HepG2 (cell line): ENCODE measurements around the gene PACS1. TPM values are rescaled to one million over a fixed set of nuclear protein-coding genes. Genes with fewer than 3 reads are reported as not detected.

Source experiments
- ATAC-seq: fragments of 200-7000 bp; cut with Tn5 transposase; 3 replicates; pipeline ENCODE4 v1.9.1; 2020; ENCODE audit warnings: mild to moderate bottlenecking, moderate library complexity
- BruUV-seq: library from RNA; stranded (reverse); fragments of 400-500 nt; replicated peaks from 2 replicates; lab custom pipeline; 2021; lab: Mats Ljungman, UMichigan
- CTCF ChIA-PET: fragments of 300-600 bp; formaldehyde crosslinking; extraction: SDS; loops from one replicate; lab custom pipeline; 2021; ENCODE audit warnings: low total read pairs, inconsistent platforms, low intra/inter-chr PET ratio; lab: Yijun Ruan, JAX
- POLR2A ChIA-PET: fragments of 350-600 bp; sonication (Branson Sonifier 250); formaldehyde crosslinking; loops from one replicate; lab custom pipeline; 2020; ENCODE audit warnings: antibody characterized with exemption, inconsistent platforms; lab: Yijun Ruan, JAX
- DNase-seq: peaks from one replicate; pipeline ENCODE4 v3.0.0-alpha.2; 2015; ENCODE audit warnings: low spot score
- FAIRE-seq: peaks from 3 replicates; lab custom pipeline; 2011; peaks lifted over from hg19 to GRCh38; lab: Jason Lieb, UNC
- H2AFZ ChIP-seq: one replicate; pipeline ENCODE4 v1.6.1; 2011; ENCODE audit warnings: low read length, inconsistent platforms
- H3K27ac ChIP-seq: fragments of 300-600 bp; 3 replicates; pipeline ENCODE4 v1.8.0; 2011; ENCODE audit warnings: mixed run types, mild to moderate bottlenecking, mixed read lengths, low read length, inconsistent platforms; ENCODE audit not compliant: insufficient read depth; ENCODE audit errors: extremely low read length
- H3K27me3 ChIP-seq, 2 experiments: fragments of 200-600 bp in 1 of 2; 2 replicates in 1 of 2; 3 replicates in 1 of 2; pipeline versions ENCODE4 v1.6.0 to v1.8.0; 2011; ENCODE audit warnings: low read length in 2 of 2, mild to moderate bottlenecking in 2 of 2, moderate library complexity in 2 of 2, inconsistent platforms in 1 of 2; ENCODE audit not compliant: insufficient read depth in 2 of 2, control insufficient read depth in 1 of 2
- H3K36me3 ChIP-seq, 2 experiments: fragments of 200-600 bp in 1 of 2; replicated peaks in 1 of 2; 2 replicates in 1 of 2; 3 replicates in 1 of 2; pipeline versions ENCODE4 v1.5.1 to v1.8.0; 2011; ENCODE audit warnings: low read length in 2 of 2, inconsistent platforms in 1 of 2; ENCODE audit not compliant: insufficient read depth in 2 of 2, control insufficient read depth in 1 of 2
- H3K4me1 ChIP-seq: 2 replicates; pipeline ENCODE4 v1.5.1; 2012; ENCODE audit warnings: low read length, inconsistent platforms; ENCODE audit not compliant: insufficient read depth
- H3K4me2 ChIP-seq: 2 replicates; pipeline ENCODE4 v1.6.0; 2011; ENCODE audit warnings: low read depth, low read length, inconsistent platforms
- H3K4me3 ChIP-seq, 3 experiments: fragments of 200-600 bp in 1 of 3; sonication (generic), shearing (Covaris generic) in 1 of 3; replicated peaks in 1 of 3; 2 replicates each; pipeline ENCODE4 v1.5.1; 2011 to 2016; ENCODE audit warnings: low read length in 3 of 3, inconsistent platforms in 2 of 3, low read depth in 2 of 3, mild to moderate bottlenecking in 2 of 3, control low read depth in 1 of 3, mixed read lengths in 1 of 3; ENCODE audit not compliant: insufficient read depth in 1 of 3
- H3K79me2 ChIP-seq: one replicate; pipeline ENCODE4 v1.6.1; 2011; ENCODE audit warnings: low read length, inconsistent platforms; ENCODE audit not compliant: insufficient read depth
- H3K9ac ChIP-seq: 2 replicates; pipeline ENCODE4 v1.6.0; 2011; ENCODE audit warnings: mild to moderate bottlenecking, low read depth, low read length, inconsistent platforms; ENCODE audit not compliant: insufficient read depth
- H3K9me3 ChIP-seq: 2 replicates; pipeline ENCODE4 v1.5.1; 2012; ENCODE audit warnings: mild to moderate bottlenecking, low read length
- H4K20me1 ChIP-seq: 2 replicates; pipeline ENCODE4 v1.6.0; 2011; ENCODE audit warnings: inconsistent platforms, mild to moderate bottlenecking, low read length, moderate library complexity; ENCODE audit not compliant: insufficient read depth
- ESRRA ChIP-seq: sonication (generic); formaldehyde crosslinking; IDR thresholded peaks from 2 replicates; pipeline ENCODE4 v1.5.1; 2020; ENCODE audit warnings: mild to moderate bottlenecking, low read depth, missing genetic modification reagents
- GLI4 ChIP-seq: sonication (generic); formaldehyde crosslinking; IDR thresholded peaks from 2 replicates; pipeline ENCODE4 v1.5.1; 2020; ENCODE audit warnings: missing genetic modification reagents, mild to moderate bottlenecking, moderate library complexity, borderline replicate concordance
- IRX3 ChIP-seq: sonication (generic); formaldehyde crosslinking; IDR thresholded peaks from 2 replicates; pipeline ENCODE4 v1.8.1; 2023; ENCODE audit warnings: mild to moderate bottlenecking, low read depth, missing genetic modification reagents, borderline replicate concordance
- KAT8 ChIP-seq: IDR thresholded peaks from 2 replicates; pipeline ENCODE4 v1.6.1; 2016; ENCODE audit warnings: missing genetic modification reagents, missing compliant biosample characterization
- KLF15 ChIP-seq: sonication (generic); formaldehyde crosslinking; IDR thresholded peaks from 2 replicates; pipeline ENCODE4 v1.8.1; 2023; ENCODE audit warnings: borderline replicate concordance, mild to moderate bottlenecking, inconsistent platforms, missing genetic modification reagents, mixed read lengths
- MATR3 ChIP-seq: sonication (generic); formaldehyde crosslinking; IDR thresholded peaks from 2 replicates; pipeline ENCODE4 v1.4.0; 2020; ENCODE audit warnings: missing genetic modification reagents
- SATB2 ChIP-seq: sonication (generic); formaldehyde crosslinking; IDR thresholded peaks from 2 replicates; pipeline ENCODE4 v1.5.0; 2020; ENCODE audit warnings: missing genetic modification reagents
- SRSF9 ChIP-seq: fragments of 200-400 bp; formaldehyde crosslinking; IDR thresholded peaks from 2 replicates; pipeline ENCODE4 v1.6.1; 2018; ENCODE audit warnings: borderline replicate concordance, mild to moderate bottlenecking, low read depth, low read length; ENCODE audit not compliant: insufficient read depth, poor library complexity, severe bottlenecking
- TGIF2 ChIP-seq: IDR thresholded peaks from 2 replicates; pipeline ENCODE4 v1.6.1; 2016; ENCODE audit warnings: control low read depth, missing compliant biosample characterization
- TP53 ChIP-seq: sonication (generic); formaldehyde crosslinking; conservative IDR thresholded peaks from 2 replicates; pipeline ENCODE4 v1.4.0; 2020; ENCODE audit warnings: missing genetic modification reagents
- ZBTB7B ChIP-seq: sonication (generic); formaldehyde crosslinking; IDR thresholded peaks from 2 replicates; pipeline ENCODE4 v1.4.0; 2020; ENCODE audit warnings: missing genetic modification reagents
- ZNF253 ChIP-seq: sonication (generic); formaldehyde crosslinking; IDR thresholded peaks from 2 replicates; pipeline ENCODE4 v1.8.0; 2022; ENCODE audit warnings: mild to moderate bottlenecking, missing genetic modification reagents, borderline replicate concordance
- ZNF263 ChIP-seq: sonication (generic); formaldehyde crosslinking; IDR thresholded peaks from 2 replicates; pipeline ENCODE4 v1.4.0; 2020; ENCODE audit warnings: missing genetic modification reagents
- ZNF629 ChIP-seq: sonication (generic); formaldehyde crosslinking; conservative IDR thresholded peaks from 2 replicates; pipeline ENCODE4 v1.5.0; 2020; ENCODE audit warnings: missing genetic modification reagents
- ZNF781 ChIP-seq: sonication (generic); formaldehyde crosslinking; IDR thresholded peaks from 2 replicates; pipeline ENCODE4 v1.5.1; 2020; ENCODE audit warnings: borderline replicate concordance, mild to moderate bottlenecking, missing genetic modification reagents; ENCODE audit errors: not compliant biosample characterization
- WGBS: methylation state at CpG from one replicate; pipeline ENCODE4 v1.1.6; 2017; ENCODE audit warnings: low lambda C conversion rate; 5-methylcytosine and 5-hydroxymethylcytosine counted together
- in situ Hi-C: cut with HindIII; loops from 2 replicates; pipeline ENCODE4 v1.10.0; 2017; ENCODE audit warnings: low pct_unique_long_range_greater_than_20kb; ENCODE audit not compliant: extremely low pct_ligation_motif_present
- intact Hi-C: fragments of 100-400 bp; cut with micrococcal nuclease; formaldehyde crosslinking; loops from one replicate; pipeline ENCODE4 v1.10.0; 2022; ENCODE audit not compliant: unreplicated experiment
- polyA plus RNA-seq, 8 experiments: library from polyadenylated mRNA; depleted of rRNA in 3 of 8; stranded (reverse) in 7 of 8; unstranded in 1 of 8; fragments of >200 nt; fragmentation: Illumina TruSeq in 4 of 8; extraction: Trizol in 4 of 8; gene quantifications; 2 replicates each; pipeline versions ENCODE4 v1.2.1 to v1.2.3, GENCODE V29; 2011 to 2016; ENCODE audit warnings: low read depth in 4 of 8, missing spikeins in 1 of 8, mixed read lengths in 1 of 8; ENCODE audit not compliant: insufficient read depth in 1 of 8
- total RNA-seq, 5 experiments: library from RNA; depleted of rRNA; stranded (reverse); fragments of >200 nt; fragmentation: Illumina TruSeq; extraction: Trizol; gene quantifications; 2 replicates each; pipeline ENCODE4 v1.2.3, GENCODE V29; 2016; ENCODE audit warnings: low read depth in 1 of 5
- TF ChIP-seq, protein P1 (sequence below): IDR thresholded peaks from 2 replicates; pipeline ENCODE4 v1.6.1; 2012; ENCODE audit warnings: low read length, improper control_type of control experiment
- TF ChIP-seq, protein P2 (sequence below): IDR thresholded peaks from 2 replicates; pipeline ENCODE4 v1.6.1; 2016
- TF ChIP-seq, protein P3 (sequence below): sonication (generic); formaldehyde crosslinking; IDR thresholded peaks from 2 replicates; pipeline ENCODE4 v1.4.0; 2020; ENCODE audit warnings: missing genetic modification reagents

PACS1 gene
- total and polyA plus RNA-seq, 2 of the 13 experiments (the other 11 are each of a cell fraction or from before 2014, with no cell fraction given) = 7.6 to 8.6 TPM

DNA sequence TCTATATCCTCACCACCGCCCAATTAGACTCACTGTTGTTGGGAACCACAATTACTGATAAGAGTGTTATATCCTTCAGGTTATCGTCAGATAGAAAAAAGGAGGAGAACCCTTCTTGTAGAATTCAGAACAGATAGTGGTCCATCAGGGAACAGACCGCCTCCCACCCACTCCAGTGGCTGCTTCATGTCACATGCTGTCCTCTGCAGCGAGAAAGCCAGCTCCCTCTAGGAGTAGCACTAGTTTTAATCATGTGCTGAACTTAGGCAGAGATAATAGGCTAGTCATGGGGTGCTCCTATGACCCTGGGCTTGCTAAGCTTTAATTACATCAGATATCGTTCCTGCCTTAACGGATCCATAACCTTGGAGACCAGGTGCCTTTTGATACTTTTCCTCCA, 146.8 kb downstream of the PACS1 start (continued):
- TF ChIP-seq ZNF781 (CRISPR knock-in tag) = no peak
- TF ChIP-seq ZNF263 (CRISPR knock-in tag) = no peak
- no peak for TF ChIP-seq SATB2
- TF ChIP-seq, protein P1, sequence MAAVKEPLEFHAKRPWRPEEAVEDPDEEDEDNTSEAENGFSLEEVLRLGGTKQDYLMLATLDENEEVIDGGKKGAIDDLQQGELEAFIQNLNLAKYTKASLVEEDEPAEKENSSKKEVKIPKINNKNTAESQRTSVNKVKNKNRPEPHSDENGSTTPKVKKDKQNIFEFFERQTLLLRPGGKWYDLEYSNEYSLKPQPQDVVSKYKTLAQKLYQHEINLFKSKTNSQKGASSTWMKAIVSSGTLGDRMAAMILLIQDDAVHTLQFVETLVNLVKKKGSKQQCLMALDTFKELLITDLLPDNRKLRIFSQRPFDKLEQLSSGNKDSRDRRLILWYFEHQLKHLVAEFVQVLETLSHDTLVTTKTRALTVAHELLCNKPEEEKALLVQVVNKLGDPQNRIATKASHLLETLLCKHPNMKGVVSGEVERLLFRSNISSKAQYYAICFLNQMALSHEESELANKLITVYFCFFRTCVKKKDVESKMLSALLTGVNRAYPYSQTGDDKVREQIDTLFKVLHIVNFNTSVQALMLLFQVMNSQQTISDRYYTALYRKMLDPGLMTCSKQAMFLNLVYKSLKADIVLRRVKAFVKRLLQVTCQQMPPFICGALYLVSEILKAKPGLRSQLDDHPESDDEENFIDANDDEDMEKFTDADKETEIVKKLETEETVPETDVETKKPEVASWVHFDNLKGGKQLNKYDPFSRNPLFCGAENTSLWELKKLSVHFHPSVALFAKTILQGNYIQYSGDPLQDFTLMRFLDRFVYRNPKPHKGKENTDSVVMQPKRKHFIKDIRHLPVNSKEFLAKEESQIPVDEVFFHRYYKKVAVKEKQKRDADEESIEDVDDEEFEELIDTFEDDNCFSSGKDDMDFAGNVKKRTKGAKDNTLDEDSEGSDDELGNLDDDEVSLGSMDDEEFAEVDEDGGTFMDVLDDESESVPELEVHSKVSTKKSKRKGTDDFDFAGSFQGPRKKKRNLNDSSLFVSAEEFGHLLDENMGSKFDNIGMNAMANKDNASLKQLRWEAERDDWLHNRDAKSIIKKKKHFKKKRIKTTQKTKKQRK = no peak
- no peak for TF ChIP-seq ZNF253 (CRISPR knock-in tag)
- TF ChIP-seq MATR3 (CRISPR knock-in tag) = no peak
- TF ChIP-seq ZNF629 (CRISPR knock-in tag) = no peak
- TF ChIP-seq, all 625 proteins: peak for 0

DNA sequence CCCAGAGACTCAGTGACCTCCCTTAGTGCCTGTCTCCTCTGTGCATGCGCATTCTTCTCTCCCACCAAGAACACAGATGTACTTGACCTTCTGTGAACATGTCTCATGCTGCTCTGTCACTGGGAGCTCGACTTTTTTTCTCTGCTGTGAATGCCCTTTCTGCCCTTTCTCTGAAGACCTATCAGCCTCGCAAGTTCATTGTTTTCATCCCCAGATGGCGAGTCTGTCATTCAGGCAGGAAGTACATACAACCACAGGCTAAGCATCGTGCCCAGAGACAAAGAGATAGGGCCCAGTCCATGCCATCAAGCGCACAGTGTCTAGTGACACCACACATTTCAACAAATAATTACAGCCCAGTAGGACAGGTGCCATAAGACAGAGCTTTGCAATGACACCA, 148.0 kb downstream of the PACS1 start:
- TF ChIP-seq GLI4 (CRISPR knock-in tag) (no peak), KLF15 (CRISPR knock-in tag) (no peak), TGIF2 (CRISPR knock-in tag) (no peak), ZBTB7B (CRISPR knock-in tag) (no peak), SRSF9 (no peak), ESRRA (no peak), KAT8 (CRISPR knock-in tag) (no peak), IRX3 (no peak), TP53 (no peak)
- TF ChIP-seq, protein P2, sequence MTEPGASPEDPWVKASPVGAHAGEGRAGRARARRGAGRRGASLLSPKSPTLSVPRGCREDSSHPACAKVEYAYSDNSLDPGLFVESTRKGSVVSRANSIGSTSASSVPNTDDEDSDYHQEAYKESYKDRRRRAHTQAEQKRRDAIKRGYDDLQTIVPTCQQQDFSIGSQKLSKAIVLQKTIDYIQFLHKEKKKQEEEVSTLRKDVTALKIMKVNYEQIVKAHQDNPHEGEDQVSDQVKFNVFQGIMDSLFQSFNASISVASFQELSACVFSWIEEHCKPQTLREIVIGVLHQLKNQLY (CRISPR knock-in tag) = no peak
- TF ChIP-seq, protein P3, sequence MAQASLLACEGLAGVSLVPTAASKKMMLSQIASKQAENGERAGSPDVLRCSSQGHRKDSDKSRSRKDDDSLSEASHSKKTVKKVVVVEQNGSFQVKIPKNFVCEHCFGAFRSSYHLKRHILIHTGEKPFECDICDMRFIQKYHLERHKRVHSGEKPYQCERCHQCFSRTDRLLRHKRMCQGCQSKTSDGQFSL = no peak
- Histone ChIP-seq H2AFZ (no peak overlapping the region), H3K27me3 (no peaks in the 10 kb centered on the region), H3K4me2 (no peak overlapping the region), H3K79me2 (no peaks in the 10 kb centered on the region), H3K9me3 (no peaks in the 10 kb centered on the region), H3K27ac (no peak overlapping the region), H3K9ac (no peak overlapping the region), H4K20me1 (no peaks in the 10 kb centered on the region), H3K4me1 (peaks cover 5% of the 10 kb centered on the region; the same call in 1 of the 2 replicates), H3K4me3 (no peak overlapping the region), H3K36me3 (peaks cover 14 to 26% of the 10 kb centered on the region in 2 experiments)
- WGBS = 85% methylated on average over 6 of the region's 6 CpGs
- intact Hi-C loops (no loop called here), in situ Hi-C loops (no loop called here)
- no TSS peak for BruUV-seq
- no peak for DNase-seq
- no peak for FAIRE-seq
- ATAC-seq = no peak
- ChIA-PET CTCF (interaction anchor here (0.7 kb wide), 1 partner anchor 141 kb away, joined by 4 read pairs; no protein-coding TSS in a partner anchor), POLR2A (no interaction called here)
